SKM-1 treated with dmso at 0.1 percent for 144 hours (cell line): ENCODE measurements around the gene DNER.
"Not testable (repeated sequence)": the region's sequence is repeated elsewhere in the genome, so short reads cannot be mapped to it uniquely, and the experiment has no call there.

Experiments used
- DNase-seq: peaks from one replicate; lab custom pipeline; 2025; ENCODE audit not compliant: unreplicated experiment; lab: John Stamatoyannopoulos, UW

The DNER gene

DNA sequence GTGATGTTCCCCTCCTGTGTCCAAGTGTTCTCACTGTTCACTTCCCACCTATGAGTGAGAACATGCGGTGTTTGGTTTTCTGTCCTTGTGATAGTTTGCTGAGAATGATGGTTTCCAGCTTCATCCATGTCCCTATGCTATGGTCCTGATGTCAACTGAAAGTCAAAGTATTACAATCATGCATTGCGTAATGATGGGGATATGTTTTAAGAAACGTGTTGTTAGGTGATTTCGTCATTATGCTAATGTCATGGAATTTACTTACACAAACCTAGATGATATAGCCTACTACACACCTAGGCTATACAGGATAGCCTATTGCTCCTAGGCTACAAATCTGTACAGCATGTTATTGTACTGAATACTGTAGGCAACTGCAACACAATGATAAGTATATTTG, 207.7 kb downstream of the DNER start:
- not testable (repeated sequence) for DNase-seq

GRCh38 chr2:229501051-229501794, 213.1 kb downstream of the DNER start:
- DNase-seq = no peak

- no peak for DNase-seq
Measured at GRCh38 chr2:229492034-229492433, 222.3 kb downstream of the DNER start.

DNA sequence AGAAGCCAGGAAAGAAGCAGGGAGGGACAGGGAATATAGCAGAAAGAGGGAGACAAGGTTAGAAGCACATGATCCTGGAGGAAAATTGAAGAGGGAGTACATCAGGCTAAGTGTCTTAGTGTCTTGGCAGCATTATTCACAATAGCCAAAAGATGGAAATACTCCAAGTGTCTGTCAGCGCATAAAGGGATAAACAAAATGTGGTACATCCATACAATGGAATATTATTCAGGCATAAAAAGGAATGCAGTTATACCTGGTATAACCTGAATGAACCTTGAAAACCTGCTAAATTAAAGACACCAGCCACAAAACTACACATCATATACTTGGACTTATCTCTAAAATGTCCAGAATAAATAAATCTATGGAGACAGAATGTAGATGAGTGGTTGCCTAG, 224.2 kb downstream of the DNER start:
- DNase-seq = no peak

- no peak for DNase-seq
Measured at GRCh38 chr2:229489016-229489415, 225.3 kb downstream of the DNER start.

DNA sequence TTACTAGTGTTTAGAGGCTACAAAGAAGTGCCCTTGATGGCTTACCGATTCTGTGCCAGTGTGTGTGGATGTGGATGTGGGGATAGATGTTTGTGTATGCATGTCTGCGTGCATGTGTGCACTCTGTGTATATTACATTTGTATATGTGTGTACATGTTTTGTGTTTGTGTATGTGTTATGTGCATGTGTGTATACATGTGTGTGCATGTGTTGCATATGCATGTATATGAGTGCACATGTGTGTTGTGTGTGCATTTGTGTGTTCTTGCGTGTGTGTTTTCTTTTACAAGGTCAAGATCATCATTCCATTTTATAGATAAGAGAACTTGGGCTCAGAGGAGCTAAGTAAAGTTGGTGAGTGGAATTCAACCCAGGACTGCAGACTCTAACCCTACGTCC, 226.1 kb downstream of the DNER start:
- no peak for DNase-seq

GRCh38 chr2:229486673-229487072, 227.7 kb downstream of the DNER start:
- no peak for DNase-seq

DNA sequence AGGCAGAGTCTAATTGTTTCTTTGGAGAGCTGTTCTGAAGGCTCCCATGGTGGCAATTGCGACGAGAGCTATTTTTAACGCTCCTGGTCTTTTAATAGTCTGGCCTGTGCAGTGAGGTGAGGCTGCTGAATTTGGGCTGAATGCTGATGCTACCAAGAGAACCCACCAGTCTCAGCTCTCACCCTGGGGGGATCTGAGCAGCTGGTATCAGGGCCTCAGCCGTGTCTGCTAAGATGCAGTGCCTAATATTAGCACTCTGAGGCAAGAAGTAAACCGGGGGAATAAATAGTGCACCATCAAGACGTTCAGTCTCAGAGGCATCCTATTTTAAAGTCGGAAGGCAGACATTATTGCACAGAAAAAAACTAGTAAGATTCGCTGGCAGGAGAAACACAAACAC, 228.5 kb downstream of the DNER start:
- no peak for DNase-seq

GRCh38 chr2:229477269-229477755, 237.0 kb downstream of the DNER start:
- DNase-seq = no peak

DNA sequence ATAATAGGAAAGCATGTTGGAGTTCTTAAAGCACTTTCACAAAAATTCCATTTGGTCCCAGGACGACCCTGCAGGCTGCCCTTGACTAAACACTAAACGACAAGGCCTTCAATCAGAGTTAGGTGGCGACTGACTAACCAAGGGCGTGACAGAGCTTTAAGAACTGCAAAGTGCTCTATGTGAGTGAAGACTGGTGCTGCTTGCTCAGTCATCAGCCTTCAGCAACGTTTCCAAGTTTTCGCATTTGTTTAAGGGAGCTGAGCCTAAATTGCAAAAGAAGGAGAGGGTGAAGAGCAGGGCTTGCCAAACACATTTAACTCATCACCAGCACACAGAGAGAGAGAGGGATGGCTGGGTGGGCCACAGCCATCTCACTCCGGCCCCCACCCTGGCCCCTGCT, 238.6 kb downstream of the DNER start:
- no peak for DNase-seq

DNA sequence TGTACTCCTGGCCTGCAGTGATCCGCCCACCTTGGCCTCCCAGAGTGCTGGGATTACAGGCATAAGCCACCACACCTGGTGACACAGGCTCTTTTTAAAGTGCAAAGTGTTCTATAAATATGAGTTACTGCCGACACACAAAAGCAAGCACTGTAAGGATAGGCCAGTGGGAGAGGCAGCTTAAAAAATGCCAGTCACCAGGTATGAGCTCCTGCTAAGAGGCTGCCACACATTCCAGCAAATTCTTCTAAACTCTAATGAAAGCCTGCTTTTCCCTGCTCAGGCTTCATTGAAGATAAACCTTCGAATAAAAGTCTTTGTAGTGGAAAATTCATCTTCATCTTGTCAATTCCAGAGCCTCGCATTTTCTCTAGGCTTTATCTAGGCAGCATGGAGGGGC, 240.2 kb downstream of the DNER start:
- no peak for DNase-seq

DNA sequence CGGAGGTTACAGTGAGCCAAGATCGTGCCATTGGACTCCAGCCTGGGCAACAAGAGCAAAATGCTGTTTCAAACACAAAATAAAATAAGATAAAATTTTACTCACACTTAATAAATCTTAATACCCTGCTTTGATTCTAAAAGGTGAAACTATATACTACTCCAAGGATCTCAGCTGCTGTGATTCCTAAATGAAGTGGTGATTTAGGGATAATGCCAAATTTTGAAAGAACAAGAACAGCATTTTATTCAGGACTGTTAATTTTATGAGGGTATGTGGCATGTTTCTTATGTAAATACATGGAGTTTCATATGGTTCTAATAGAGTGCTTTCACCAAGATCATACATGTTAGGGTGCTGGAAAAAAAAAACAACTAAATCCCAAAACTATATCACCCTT, 243.6 kb downstream of the DNER start:
- no peak for DNase-seq

- DNase-seq = no peak
Measured at GRCh38 chr2:229467783-229468182, 246.6 kb downstream of the DNER start.

GRCh38 chr2:229463841-229464346, 250.5 kb downstream of the DNER start:
- no peak for DNase-seq

DNA sequence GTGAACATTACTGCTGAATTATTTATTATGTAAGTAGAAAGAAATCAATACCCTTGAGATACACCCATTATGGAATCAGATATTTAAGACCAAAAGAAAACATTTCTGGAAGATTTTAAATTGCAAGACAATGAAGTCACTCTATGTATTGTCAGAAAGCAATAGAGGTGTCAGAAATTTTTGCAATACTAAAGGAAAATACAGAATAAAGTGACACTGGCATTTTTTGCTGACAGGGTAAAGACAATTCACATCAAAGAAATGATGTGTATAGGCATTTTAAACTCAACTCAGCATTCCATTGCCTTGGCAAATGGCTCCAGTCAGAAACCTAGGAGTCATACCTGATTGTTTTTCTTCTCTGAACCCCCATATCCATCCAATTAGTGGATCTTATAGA, 252.2 kb downstream of the DNER start:
- DNase-seq = no peak

- no peak for DNase-seq
Measured at GRCh38 chr2:229456091-229456490, 258.3 kb downstream of the DNER start.

DNA sequence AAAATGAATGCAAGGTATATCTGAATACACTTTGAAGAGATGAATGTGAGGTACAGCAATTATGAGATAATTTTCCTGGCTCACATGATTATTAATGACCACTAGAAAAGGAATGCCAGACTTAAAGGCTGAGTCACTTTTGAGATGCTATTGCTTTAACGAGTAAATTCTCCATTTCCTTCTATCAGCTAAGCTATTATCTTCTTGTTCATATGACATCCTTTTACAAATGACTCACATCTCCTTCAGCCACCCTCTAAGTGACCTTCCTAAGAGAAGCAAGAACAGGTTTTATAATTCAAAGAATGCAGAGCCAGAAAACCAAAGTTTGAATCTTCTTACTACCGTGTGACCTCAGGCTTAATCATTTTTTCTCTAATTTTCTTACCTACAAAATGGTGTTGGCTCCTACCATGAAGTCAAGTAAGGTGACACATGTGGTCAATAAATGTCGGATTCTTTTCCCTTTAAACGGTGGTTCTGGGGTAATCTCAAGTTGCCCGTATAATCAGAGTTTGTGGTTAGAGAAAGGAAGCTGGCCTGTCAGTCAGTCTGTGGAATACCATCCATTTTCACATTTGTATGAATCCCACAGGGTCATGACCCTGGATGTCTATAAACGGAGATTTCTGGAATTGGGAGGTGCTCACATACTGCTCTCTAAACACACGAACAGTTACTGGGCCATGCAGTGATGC, 259.3 kb downstream of the DNER start:
- DNase-seq = no peak

DNA sequence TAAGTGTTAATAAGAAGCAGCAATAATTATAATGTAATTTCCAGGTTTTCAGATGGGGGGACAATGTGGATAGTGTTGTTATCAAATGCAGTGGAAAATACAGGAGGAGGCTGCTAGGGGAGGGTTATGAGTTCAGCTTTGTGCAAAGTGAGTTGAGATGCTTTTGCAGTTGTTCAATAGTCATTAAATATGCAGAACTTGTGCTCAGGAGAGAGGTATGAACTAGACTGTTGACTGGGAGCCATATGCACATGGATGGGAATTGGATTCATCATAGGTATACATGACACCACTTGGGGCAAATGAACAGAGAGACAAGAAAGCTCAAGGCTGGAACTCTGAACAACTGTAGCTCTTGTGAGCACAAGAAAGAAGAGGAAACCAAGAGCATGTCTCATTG, 261.1 kb downstream of the DNER start:
- DNase-seq = no peak

GRCh38 chr2:229451852-229452251, 262.5 kb downstream of the DNER start:
- DNase-seq = no peak

GRCh38 chr2:229447227-229447626, 267.1 kb downstream of the DNER start:
- DNase-seq = no peak

DNA sequence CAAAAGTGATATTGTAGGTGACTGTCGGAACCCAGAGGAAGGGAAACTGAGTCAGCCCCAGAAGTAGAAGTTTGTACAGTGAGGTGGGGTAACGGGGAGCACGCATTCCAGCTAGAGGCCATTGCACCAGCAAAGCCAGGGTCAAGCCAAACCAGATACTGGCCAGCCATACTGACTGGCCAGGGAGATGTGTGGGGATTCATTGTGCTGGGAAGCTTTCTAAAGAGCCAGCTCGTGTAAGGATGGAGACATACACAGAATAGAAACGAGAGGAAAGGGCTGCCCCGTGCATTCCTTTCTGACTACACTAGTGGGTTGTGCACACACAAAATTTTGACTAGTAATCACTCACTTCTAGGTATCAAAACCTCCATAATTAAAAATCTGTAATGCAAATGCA, 268.0 kb downstream of the DNER start:
- DNase-seq = no peak

DNA sequence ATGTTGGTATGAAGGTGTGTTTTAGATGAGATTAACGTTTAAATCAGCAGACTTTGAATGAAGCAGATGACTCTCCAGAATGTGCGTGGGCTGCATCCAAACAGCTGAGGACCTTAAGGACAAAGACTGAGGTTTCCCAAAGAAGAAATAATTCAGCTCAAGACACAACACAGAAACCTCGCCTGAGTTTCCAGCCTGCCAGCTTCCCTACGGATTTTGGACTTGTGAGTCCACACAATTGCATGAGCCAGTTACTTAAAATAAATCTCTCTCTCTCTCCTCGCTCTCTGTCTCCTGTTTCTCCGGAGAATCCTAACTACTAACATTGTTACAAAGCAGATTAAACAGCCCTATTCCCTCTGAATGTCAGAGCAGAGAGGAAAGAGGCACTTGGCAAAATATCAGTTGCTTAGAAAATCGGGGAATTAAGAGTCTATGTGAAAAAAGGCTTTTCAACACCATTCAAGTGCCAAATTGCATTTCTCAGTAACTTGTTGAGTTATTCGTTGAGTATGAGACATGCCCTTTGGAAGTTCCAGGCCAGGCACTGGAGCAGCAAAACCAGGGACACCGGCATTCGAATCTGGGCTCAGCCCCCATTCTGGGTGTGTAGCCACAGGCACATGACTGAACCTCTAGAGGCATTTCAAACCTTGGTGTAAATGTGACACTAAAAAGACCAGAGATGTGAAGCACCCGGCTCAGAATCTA, 268.7 kb downstream of the DNER start:
- no peak for DNase-seq
